GM21526 (cell line): ENCODE data around the gene LRRN3.
A peak's percentile ranks its signal among the peaks of the same experiment; 100 is the strongest.

ENCODE experiments used
- ATAC-seq: cut with Tn5 transposase; IDR thresholded peaks from one replicate; pipeline ENCODE4 v1.9.1; 2021; ENCODE audit warnings: moderate library complexity; ENCODE audit not compliant: unreplicated experiment, low FRiP score

The LRRN3 gene

GRCh38 chr7:111076205-111076604, 14.7 kb upstream of the LRRN3 start:
- ATAC-seq: no peak

DNA sequence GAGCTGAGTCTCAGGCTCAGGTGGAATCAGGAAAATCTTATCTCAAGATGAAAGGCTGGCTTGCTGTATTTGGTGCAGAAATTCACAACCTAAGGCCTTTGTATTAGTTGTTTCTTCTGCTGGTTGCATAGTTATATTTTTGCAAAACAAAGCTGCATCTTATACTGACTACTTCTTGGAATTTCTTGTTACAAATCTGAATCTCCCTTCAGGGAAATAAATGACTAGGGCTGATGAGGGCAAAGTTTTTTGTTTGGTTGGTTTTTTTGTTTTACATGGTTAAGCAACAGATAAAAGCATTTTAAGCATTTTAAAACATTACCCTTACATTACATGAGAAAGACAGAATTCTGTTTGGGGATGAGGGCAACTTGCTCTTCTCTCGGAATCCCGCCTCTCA, 13.9 kb upstream of the LRRN3 start:
- ATAC-seq: no peak

- ATAC-seq: peak; percentile 34
Observed at GRCh38 chr7:111080495-111081105, 10.3 kb upstream of the LRRN3 start.

DNA sequence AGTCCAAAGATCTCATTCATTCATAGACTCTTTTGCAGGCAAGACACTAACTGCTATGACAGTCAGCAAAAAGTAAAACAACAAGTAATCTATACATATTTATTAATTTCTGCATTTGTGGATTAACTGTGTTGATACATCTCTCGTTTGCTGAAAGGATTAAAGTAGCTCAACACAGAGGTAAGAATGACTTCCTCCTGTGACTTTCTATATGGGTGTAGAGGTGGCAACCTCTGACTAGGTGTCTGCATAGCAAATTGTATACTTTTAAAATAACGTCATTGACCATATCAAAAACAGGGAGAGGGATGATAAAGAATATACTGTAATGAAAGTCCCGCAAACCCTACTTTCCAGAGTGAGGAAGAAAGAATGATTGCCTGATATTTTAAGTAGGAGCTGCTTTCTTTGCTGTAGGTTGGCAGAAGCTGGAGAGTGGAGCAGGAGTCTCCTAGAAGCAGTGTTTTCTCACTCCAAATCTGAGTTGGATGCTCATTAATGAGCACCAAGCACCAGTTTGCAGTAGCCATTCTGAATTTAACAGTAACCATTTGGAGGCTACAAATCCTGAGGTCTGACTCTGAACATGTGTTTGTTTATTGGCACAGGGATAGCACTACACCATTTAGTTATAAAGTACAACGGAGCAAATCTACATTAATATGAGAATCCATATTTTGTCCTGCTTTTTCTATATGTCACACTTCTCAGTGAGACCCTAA, 9.2 kb upstream of the LRRN3 start:
- ATAC-seq: no peak

GRCh38 chr7:111082351-111082750, 8.6 kb upstream of the LRRN3 start:
- no peak for ATAC-seq

DNA sequence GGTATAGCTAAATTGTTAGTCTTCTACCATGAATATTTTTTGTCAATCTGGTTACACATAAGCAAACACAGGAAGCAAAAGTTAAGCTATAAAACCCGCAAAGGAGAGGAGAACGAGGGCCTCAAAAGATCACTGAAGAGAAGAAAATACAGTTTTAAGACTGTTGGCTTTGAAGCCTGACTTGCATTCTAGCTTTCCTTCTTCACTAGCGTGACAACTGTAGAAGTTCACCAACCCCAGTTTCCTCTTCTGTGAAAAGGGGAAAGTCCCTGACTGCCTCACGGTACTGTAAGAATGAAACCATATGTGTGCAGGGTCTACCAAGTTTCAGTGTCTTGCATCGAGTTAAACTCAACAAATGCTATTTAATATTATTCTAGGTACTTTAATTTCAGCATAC, 7.5 kb upstream of the LRRN3 start:
- ATAC-seq: peak; percentile 99

- ATAC-seq: no peak
Observed at GRCh38 chr7:111085356-111085755, 5.6 kb upstream of the LRRN3 start.

- ATAC-seq: no peak
Observed at GRCh38 chr7:111086532-111086931, 4.4 kb upstream of the LRRN3 start.

- no peak for ATAC-seq
Observed at GRCh38 chr7:111088328-111088727, 2.6 kb upstream of the LRRN3 start.

- peak; percentile 48 for ATAC-seq
Observed at GRCh38 chr7:111089822-111090426, 1.0 kb upstream of the LRRN3 start.

- ATAC-seq: no peak
Observed at GRCh38 chr7:111091593-111092358, 849 bp downstream of the LRRN3 start.

GRCh38 chr7:111092406-111093236, 1.7 kb downstream of the LRRN3 start:
- no peak for ATAC-seq

DNA sequence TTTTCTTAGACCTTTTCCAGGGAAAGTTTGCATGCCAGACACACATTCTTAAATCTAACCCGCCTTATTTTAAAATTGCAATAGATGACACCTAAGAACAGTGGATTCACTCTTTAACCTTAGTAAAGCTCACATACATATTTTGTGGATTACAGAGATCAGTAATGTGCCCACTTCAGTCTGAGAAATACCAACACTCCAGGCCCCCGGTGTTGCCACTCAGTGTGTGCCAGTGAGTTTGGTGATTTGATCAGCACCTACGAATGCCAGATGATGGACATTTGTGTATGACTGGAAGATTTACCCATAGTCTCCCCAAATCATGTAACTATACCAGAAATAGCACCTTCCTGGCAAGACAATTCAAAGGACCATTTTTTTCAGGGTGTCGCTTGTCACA, 2.6 kb downstream of the LRRN3 start:
- ATAC-seq: no peak

DNA sequence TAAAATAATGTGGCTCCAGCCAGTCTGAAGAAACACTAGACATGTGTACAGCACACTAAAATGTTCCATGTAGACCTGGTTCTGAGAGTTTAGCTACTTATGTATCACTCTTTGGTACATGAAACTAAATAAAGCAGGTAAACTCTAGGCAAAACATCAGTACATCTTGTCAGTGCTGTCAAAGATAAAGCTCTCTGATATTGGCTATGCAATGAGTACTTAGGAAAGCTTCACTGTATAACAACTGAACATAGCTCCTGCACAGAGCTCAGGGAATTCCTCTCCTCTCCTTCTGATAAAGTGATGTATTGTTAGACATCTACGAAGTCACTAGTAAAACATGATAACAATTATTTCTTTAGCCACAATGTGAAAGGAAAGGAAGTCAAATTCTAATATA, 3.5 kb downstream of the LRRN3 start:
- no peak for ATAC-seq

- no peak for ATAC-seq
Observed at GRCh38 chr7:111096997-111097396, 6.1 kb downstream of the LRRN3 start.

GRCh38 chr7:111098011-111098925, 7.3 kb downstream of the LRRN3 start:
- peak; percentile 91 for ATAC-seq

- ATAC-seq: peak; percentile 9
Observed at GRCh38 chr7:111098926-111099250, 8.0 kb downstream of the LRRN3 start.

GRCh38 chr7:111101856-111102646, 11.1 kb downstream of the LRRN3 start:
- no peak for ATAC-seq

- ATAC-seq: no peak
Observed at GRCh38 chr7:111103136-111103535, 12.2 kb downstream of the LRRN3 start.
